GM12891 (cell line): ENCODE results near the gene DNAJC4.

ENCODE experiments used
- DNase-seq: peaks from one replicate; pipeline ENCODE4 v3.0.0; 2011; ENCODE audit warnings: low spot score; ENCODE audit not compliant: insufficient read length
- FAIRE-seq: peaks from 2 replicates; lab custom pipeline; 2011; peaks lifted over from hg19 to GRCh38; lab: Jason Lieb, UNC
- PAX5 ChIP-seq: IDR thresholded peaks from 2 replicates; pipeline ENCODE4 v1.6.1; 2011; ENCODE audit warnings: low read length, moderate library complexity, mild to moderate bottlenecking; ENCODE audit not compliant: insufficient read depth, severe bottlenecking
- POLR2A ChIP-seq: IDR thresholded peaks from 2 replicates; pipeline ENCODE4 v1.6.1; 2011; ENCODE audit warnings: low read depth, low read length, control low read depth
- POLR2AphosphoS5 ChIP-seq: IDR thresholded peaks from 2 replicates; pipeline ENCODE4 v1.6.1; 2011; ENCODE audit warnings: low read depth, low read length, control low read depth
- POU2F2 ChIP-seq: IDR thresholded peaks from 2 replicates; pipeline ENCODE4 v1.6.1; 2011; ENCODE audit warnings: low read depth, mild to moderate bottlenecking, control low read depth, low read length, moderate library complexity
- SPI1 ChIP-seq: IDR thresholded peaks from 2 replicates; pipeline ENCODE4 v1.6.1; 2011; ENCODE audit warnings: low read depth, low read length, control low read depth
- TAF1 ChIP-seq: IDR thresholded peaks from 2 replicates; pipeline ENCODE4 v1.6.1; 2011; ENCODE audit warnings: low read depth, low read length, control low read depth

The DNAJC4 gene

GRCh38 chr11:64238076-64238475 is 7.7 kb downstream of the DNAJC4 start:
- TF ChIP-seq TAF1 (no peak), POLR2A (peak; percentile 54; the same call in 1 of the 2 replicates), SPI1 (peak; percentile 84)
- DNase-seq (no peak), FAIRE-seq (peak; percentile 74)

- no peak for TF ChIP-seq POLR2AphosphoS5
- no peak for TF ChIP-seq POLR2A
- TF ChIP-seq PAX5, result no peak
- no peak for TF ChIP-seq TAF1
- TF ChIP-seq SPI1, result no peak
- TF ChIP-seq POU2F2, result no peak
- no peak for FAIRE-seq
- no peak for DNase-seq
These were observed 8.7 kb downstream of the DNAJC4 start for GRCh38 chr11:64238999-64239398.

- FAIRE-seq (no peak), DNase-seq (no peak)
- no peak; the same call in 1 of the 2 replicates for TF ChIP-seq POLR2AphosphoS5
- peak; percentile 27 for TF ChIP-seq PAX5
- TF ChIP-seq POU2F2, result peak; percentile 94
- peak; percentile 90 for TF ChIP-seq SPI1
- TF ChIP-seq TAF1, result peak; percentile 61; the same call in 1 of the 2 replicates
- peak; percentile 56 for TF ChIP-seq POLR2A
These were observed 9.5 kb downstream of the DNAJC4 start for GRCh38 chr11:64239662-64240434.

DNA sequence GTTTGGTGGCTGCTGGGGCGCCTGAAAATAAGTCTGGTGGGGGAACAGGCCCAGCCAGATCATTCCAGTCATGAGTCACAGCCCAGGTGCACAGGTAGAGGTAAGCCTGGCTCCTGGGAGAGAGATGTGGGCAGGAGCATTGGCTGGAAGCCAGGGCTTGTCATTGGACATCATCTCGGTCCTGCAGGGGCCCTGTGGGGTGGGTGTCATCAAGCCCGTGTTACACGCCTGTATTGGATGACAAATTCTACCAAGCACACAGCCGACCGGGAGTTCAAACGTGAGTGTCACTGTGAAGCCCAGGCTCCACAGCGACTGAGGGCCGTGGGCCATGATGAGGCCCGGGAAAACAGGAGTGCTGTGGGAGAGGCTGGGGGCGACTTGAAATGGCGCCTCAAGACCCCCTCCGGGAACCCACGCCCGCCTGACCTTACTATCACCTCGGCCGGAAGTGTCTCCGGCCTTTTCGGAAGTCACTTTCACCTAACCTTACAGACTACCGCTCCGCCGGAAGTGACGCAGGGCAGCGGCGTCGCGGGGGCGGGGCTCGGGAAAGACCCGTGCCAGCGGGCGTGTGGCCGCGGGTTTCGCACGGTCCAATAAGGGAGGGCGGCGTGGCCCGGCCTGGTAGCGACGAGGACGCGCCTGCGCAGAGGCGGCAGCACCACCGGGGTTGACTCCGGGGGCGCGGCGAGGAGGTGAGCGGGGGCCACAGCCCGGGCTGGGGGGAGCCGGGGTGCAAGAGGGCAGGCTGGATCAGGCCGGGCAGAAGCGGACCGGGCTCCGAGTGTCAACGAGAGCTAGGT is 10.3 kb downstream of the DNAJC4 start, which contains the start of gene FKBP2:
Gene FKBP2, plus strand, starts transcription at position 661 of the 806 bp plus-strand sequence. CDS start 1,293 bp downstream, outside the sequence.
- peak; percentile 89 for DNase-seq
- FAIRE-seq, result peak; percentile 97
- TF ChIP-seq SPI1 (no peak), POLR2A (peak; percentile 69), PAX5 (no peak), POU2F2 (no peak), POLR2AphosphoS5 (peak; percentile 84), TAF1 (peak; percentile 91)

GRCh38 chr11:64241241-64241490 is 10.8 kb downstream of the DNAJC4 start:
- DNase-seq, result no peak
- TF ChIP-seq POLR2A, result no peak
- no peak for TF ChIP-seq POU2F2
- no peak for TF ChIP-seq TAF1
- FAIRE-seq, result no peak

- TF ChIP-seq PAX5, result no peak
- TF ChIP-seq POU2F2, result no peak
- peak; percentile 51 for TF ChIP-seq POLR2A
- TF ChIP-seq POLR2AphosphoS5, result peak; percentile 63
- 0 out of 2 replicates have a peak, but pooled peaks have one; percentile 6 for TF ChIP-seq TAF1
- DNase-seq, result peak; percentile 88
- peak; percentile 66 for FAIRE-seq
These were observed 11.4 kb downstream of the DNAJC4 start for GRCh38 chr11:64241491-64242374.

GRCh38 chr11:64243236-64243854 is 13.0 kb downstream of the DNAJC4 start:
- TF ChIP-seq POU2F2 (no peak), SPI1 (no peak), POLR2A (0 out of 2 replicates have a peak, but pooled peaks have one; percentile 54), TAF1 (no peak), POLR2AphosphoS5 (peak; percentile 38; the same call in 1 of the 2 replicates), PAX5 (no peak)
- DNase-seq (no peak), FAIRE-seq (no peak)

GRCh38 chr11:64244107-64244506 is 13.8 kb downstream of the DNAJC4 start:
- TF ChIP-seq POLR2AphosphoS5, result no peak; the same call in 1 of the 2 replicates
- no peak for TF ChIP-seq SPI1
- TF ChIP-seq PAX5, result no peak
- no peak for FAIRE-seq
- DNase-seq, result no peak

DNA sequence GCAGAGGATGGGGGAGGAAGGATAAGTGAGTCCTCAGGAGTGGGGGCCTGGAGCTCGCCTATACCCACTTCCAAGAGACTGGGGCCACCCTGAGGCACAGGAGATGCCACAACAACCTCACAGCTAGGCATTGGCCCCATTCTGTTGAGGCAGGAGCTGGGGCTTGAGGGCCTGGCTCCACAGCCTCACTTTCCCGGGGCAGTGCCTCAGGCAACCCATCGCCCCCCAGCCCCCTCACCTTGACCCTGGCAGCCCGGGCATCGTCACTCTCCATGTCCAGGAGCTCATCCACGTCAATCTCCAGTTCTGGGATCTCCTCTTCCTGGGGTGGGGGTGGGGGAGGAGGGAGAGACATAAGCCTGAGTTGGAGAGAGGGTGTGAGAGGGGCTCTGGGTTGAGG is 14.6 kb downstream of the DNAJC4 start:
- FAIRE-seq, result no peak
- DNase-seq, result no peak
- TF ChIP-seq POLR2AphosphoS5 (peak; percentile 61; the same call in 1 of the 2 replicates), TAF1 (no peak)
